KOPT-K1 (cell line): ENCODE results near the gene DPM3.

Experiments used
- H3K27ac ChIP-seq: fragments of 200-600 bp; sonication (generic); 2 replicates; pipeline ENCODE4 v1.5.1; 2016; ENCODE audit warnings: antibody characterized with exemption, mild to moderate bottlenecking, low read depth, low read length; ENCODE audit not compliant: poor library complexity, severe bottlenecking
- H3K36me3 ChIP-seq: fragments of 200-600 bp; sonication (generic); 2 replicates; pipeline ENCODE4 v1.5.1; 2017; ENCODE audit warnings: antibody characterized with exemption, mild to moderate bottlenecking, low read length, moderate library complexity; ENCODE audit not compliant: insufficient read depth
- H3K9me3 ChIP-seq: fragments of 200-600 bp; sonication (generic); 2 replicates; pipeline ENCODE4 v1.5.1; 2017; ENCODE audit warnings: antibody characterized with exemption, low read length, mild to moderate bottlenecking; ENCODE audit not compliant: insufficient read depth, poor library complexity, severe bottlenecking

The DPM3 gene

GRCh38 chr1:155107309-155108264 is 32.7 kb downstream of the DPM3 start:
- H3K9me3 ChIP-seq = no peaks in the 10 kb centered on the region
- H3K36me3 ChIP-seq = no peaks in the 10 kb centered on the region
- H3K27ac ChIP-seq = no peak overlapping the region

- no peaks in the 10 kb centered on the region for H3K9me3 ChIP-seq
- no peak overlapping the region for H3K27ac ChIP-seq
- H3K36me3 ChIP-seq = no peaks in the 10 kb centered on the region
Observed at GRCh38 chr1:155106862-155107261, 33.5 kb downstream of the DPM3 start.

GRCh38 chr1:155105604-155106011 is 34.7 kb downstream of the DPM3 start:
- Histone ChIP-seq H3K36me3 (no peaks in the 10 kb centered on the region), H3K27ac (no peak overlapping the region), H3K9me3 (no peaks in the 10 kb centered on the region)

- no peak overlapping the region for H3K27ac ChIP-seq
- no peaks in the 10 kb centered on the region for H3K9me3 ChIP-seq
- no peaks in the 10 kb centered on the region for H3K36me3 ChIP-seq
Observed at GRCh38 chr1:155104605-155105534, 35.5 kb downstream of the DPM3 start.

- H3K9me3 ChIP-seq = no peaks in the 10 kb centered on the region
- no peaks in the 10 kb centered on the region for H3K36me3 ChIP-seq
- H3K27ac ChIP-seq = no peak overlapping the region
Observed at GRCh38 chr1:155103325-155103724, 37.0 kb downstream of the DPM3 start.

- H3K36me3 ChIP-seq = no peaks in the 10 kb centered on the region
- no peaks in the 10 kb centered on the region for H3K9me3 ChIP-seq
- no peak overlapping the region for H3K27ac ChIP-seq
Observed at GRCh38 chr1:155099331-155099730, 41.0 kb downstream of the DPM3 start.

- Histone ChIP-seq H3K27ac (no peak overlapping the region), H3K36me3 (no peaks in the 10 kb centered on the region), H3K9me3 (no peaks in the 10 kb centered on the region)
Observed at GRCh38 chr1:155094622-155094948, 45.7 kb downstream of the DPM3 start.

GRCh38 chr1:155093911-155094621 is 46.3 kb downstream of the DPM3 start:
- Histone ChIP-seq H3K27ac (no peak overlapping the region), H3K36me3 (no peaks in the 10 kb centered on the region), H3K9me3 (no peaks in the 10 kb centered on the region)

GRCh38 chr1:155092641-155093040 is 47.7 kb downstream of the DPM3 start:
- H3K36me3 ChIP-seq = no peaks in the 10 kb centered on the region
- no peak overlapping the region for H3K27ac ChIP-seq
- no peaks in the 10 kb centered on the region for H3K9me3 ChIP-seq

- no peaks in the 10 kb centered on the region for H3K9me3 ChIP-seq
- no peaks in the 10 kb centered on the region for H3K36me3 ChIP-seq
- H3K27ac ChIP-seq = no peak overlapping the region
Observed at GRCh38 chr1:155092131-155092530, 48.2 kb downstream of the DPM3 start.

GRCh38 chr1:155091071-155092051 is 49.0 kb downstream of the DPM3 start:
- Histone ChIP-seq H3K27ac (no peak overlapping the region), H3K36me3 (no peaks in the 10 kb centered on the region), H3K9me3 (no peaks in the 10 kb centered on the region)
